ENCODE measurements around the gene CHERP.

- TF ChIP-seq POLR2AphosphoS5 (IDR thresholded peaks at IDR 0.05; ENCODE audit: insufficient read depth in 1 of 2, low read depth in 1 of 2) = no peak
- TF ChIP-seq POLR2A (IDR thresholded peaks at IDR 0.05) = no peak
These were observed 34.7 kb upstream of the CHERP start for GRCh38 chr19:16576690-16577530.
